B cell (primary cell): ENCODE results near the gene CDH13.

ENCODE experiments used
- EZH2 ChIP-seq: IDR thresholded peaks from 2 replicates; pipeline ENCODE4 v1.6.1; 2012; ENCODE audit warnings: borderline replicate concordance, low read depth, mild to moderate bottlenecking, moderate library complexity, low read length; ENCODE audit not compliant: insufficient read depth, poor library complexity, severe bottlenecking
- TF ChIP-seq, protein P1 (sequence below): fragments of 200-600 bp; IDR thresholded peaks from one replicate; pipeline ENCODE4 v1.8.0; 2022; ENCODE audit warnings: antibody characterized with exemption, mild to moderate bottlenecking

DNA sequence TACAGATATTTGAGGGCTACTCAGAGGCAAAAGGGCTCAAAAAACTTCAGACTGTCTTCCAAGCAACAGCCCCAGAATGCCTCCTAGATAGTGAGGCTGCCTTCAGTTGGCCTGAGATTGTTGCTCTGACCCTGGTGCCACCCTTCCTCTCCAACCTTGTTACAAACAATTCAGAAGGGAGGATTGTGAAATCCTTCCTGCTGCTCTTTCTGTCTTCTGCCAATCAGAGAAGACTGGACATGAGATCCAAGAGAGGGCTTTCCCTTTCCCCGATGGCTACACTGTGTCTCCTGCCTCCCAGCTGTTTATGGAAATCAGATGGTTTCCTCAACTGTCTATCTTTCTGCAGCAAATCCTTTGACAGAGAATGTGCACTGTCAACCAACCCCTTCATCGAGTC, 419.9 kb downstream of the CDH13 start:
- TF ChIP-seq EZH2 = no peak
- TF ChIP-seq, protein P1, sequence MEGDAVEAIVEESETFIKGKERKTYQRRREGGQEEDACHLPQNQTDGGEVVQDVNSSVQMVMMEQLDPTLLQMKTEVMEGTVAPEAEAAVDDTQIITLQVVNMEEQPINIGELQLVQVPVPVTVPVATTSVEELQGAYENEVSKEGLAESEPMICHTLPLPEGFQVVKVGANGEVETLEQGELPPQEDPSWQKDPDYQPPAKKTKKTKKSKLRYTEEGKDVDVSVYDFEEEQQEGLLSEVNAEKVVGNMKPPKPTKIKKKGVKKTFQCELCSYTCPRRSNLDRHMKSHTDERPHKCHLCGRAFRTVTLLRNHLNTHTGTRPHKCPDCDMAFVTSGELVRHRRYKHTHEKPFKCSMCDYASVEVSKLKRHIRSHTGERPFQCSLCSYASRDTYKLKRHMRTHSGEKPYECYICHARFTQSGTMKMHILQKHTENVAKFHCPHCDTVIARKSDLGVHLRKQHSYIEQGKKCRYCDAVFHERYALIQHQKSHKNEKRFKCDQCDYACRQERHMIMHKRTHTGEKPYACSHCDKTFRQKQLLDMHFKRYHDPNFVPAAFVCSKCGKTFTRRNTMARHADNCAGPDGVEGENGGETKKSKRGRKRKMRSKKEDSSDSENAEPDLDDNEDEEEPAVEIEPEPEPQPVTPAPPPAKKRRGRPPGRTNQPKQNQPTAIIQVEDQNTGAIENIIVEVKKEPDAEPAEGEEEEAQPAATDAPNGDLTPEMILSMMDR = no peak
